D341Med (cell line): Measurements from ENCODE around the gene PDIA5.

Source experiments
- DNase-seq: peaks from one replicate; pipeline ENCODE4 v3.0.0; 2012; ENCODE audit warnings: low spot score

The PDIA5 gene

GRCh38 chr3:123071581-123071980 lies 4.8 kb downstream of the PDIA5 start:
- no peak for DNase-seq

GRCh38 chr3:123072152-123072551 lies 5.3 kb downstream of the PDIA5 start:
- no peak for DNase-seq

GRCh38 chr3:123072564-123072963 lies 5.7 kb downstream of the PDIA5 start:
- DNase-seq = no peak

GRCh38 chr3:123075359-123075758 lies 8.5 kb downstream of the PDIA5 start:
- no peak for DNase-seq

GRCh38 chr3:123076112-123076495 lies 9.3 kb downstream of the PDIA5 start:
- DNase-seq = no peak

- peak; percentile 60 for DNase-seq
Measured at GRCh38 chr3:123076496-123077418, 9.9 kb downstream of the PDIA5 start.

- DNase-seq = no peak
Measured at GRCh38 chr3:123078101-123078500, 11.3 kb downstream of the PDIA5 start.

GRCh38 chr3:123080864-123081562 lies 14.2 kb downstream of the PDIA5 start:
- DNase-seq = no peak

- DNase-seq = peak; percentile 77
Measured at GRCh38 chr3:123081718-123082369, 15.0 kb downstream of the PDIA5 start.

GRCh38 chr3:123082370-123083065 lies 15.7 kb downstream of the PDIA5 start:
- no peak for DNase-seq

- DNase-seq = no peak
Measured at GRCh38 chr3:123083383-123084124, 16.7 kb downstream of the PDIA5 start.

GRCh38 chr3:123084192-123084591 lies 17.4 kb downstream of the PDIA5 start:
- DNase-seq = no peak

GRCh38 chr3:123084738-123085237 lies 18.0 kb downstream of the PDIA5 start:
- no peak for DNase-seq

GRCh38 chr3:123085293-123085931 lies 18.6 kb downstream of the PDIA5 start:
- peak; percentile 67 for DNase-seq

GRCh38 chr3:123085932-123086627 lies 19.3 kb downstream of the PDIA5 start:
- no peak for DNase-seq

- DNase-seq = no peak
Measured at GRCh38 chr3:123088387-123088786, 21.6 kb downstream of the PDIA5 start.

GRCh38 chr3:123089611-123090331 lies 22.9 kb downstream of the PDIA5 start:
- no peak for DNase-seq

- DNase-seq = no peak
Measured at GRCh38 chr3:123090728-123091531, 24.1 kb downstream of the PDIA5 start.

- DNase-seq = no peak
Measured at GRCh38 chr3:123092243-123092642, 25.4 kb downstream of the PDIA5 start.
